Erythroblast (primary cell): ENCODE results near the gene BIRC6.

Experiments
- GATA1 ChIP-seq: IDR thresholded peaks from 2 replicates; pipeline ENCODE4 v1.6.1; 2011; ENCODE audit warnings: low read depth, mild to moderate bottlenecking, control low read depth, low read length, moderate library complexity
- POLR2A ChIP-seq: IDR thresholded peaks from 2 replicates; pipeline ENCODE4 v1.6.1; 2011; ENCODE audit warnings: mild to moderate bottlenecking, low read length

DNA sequence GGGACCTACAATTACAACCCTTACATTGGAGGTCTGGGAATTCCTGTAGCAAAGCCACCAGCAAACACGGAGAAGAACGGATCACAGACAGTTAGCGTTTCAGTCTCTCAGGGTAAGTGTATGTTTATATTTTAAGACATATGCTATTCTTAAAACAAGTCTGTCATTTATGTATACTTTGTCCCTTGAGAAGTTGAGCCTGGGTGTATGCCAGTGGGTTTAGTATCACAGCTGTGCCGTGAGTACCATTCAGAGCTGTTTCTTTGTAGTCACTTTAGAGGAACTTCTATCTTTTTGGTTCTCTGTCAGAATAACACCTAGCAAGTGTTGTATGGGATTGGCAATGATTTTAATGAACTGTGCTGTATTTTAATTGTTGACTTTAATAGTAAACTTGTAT lies 125.6 kb downstream of the BIRC6 start:
- TF ChIP-seq POLR2A (no peak), GATA1 (no peak)
